ENCODE results near the gene IL1RAP. TPM values are rescaled to one million over a fixed set of nuclear protein-coding genes. Genes with fewer than 3 reads are reported as not detected.

The IL1RAP gene
- total and polyA plus RNA-seq, 9 of the 15 experiments (the other 6 are each of a cell fraction or from before 2014, with no cell fraction given) = 0.23 to 1.8 (median 0.88) TPM

GRCh38 chr3:190524942-190525341 is 11.1 kb downstream of the IL1RAP start:
- DNase-seq (ENCODE audit: extremely low read depth in 1 of 4, low spot score in 3 of 4) = no peak
- H2AFZ ChIP-seq (ENCODE audit: low read depth, low read length) = no peak overlapping the region
- no peak for FAIRE-seq
- 7% methylated on average over 1 of the region's 1 CpG for WGBS (ENCODE audit: insufficient coverage, low coverage, missing lambda C conversion rate)
- H4K20me1 ChIP-seq (replicated peaks; ENCODE audit: control insufficient read depth, insufficient read depth, low read length) = no peaks in the 10 kb centered on the region
- ChIA-PET CTCF (ENCODE audit: low intra/inter-chr PET ratio) (no interaction called here), POLR2A (no interaction called here)
- no peaks in the 10 kb centered on the region for H3K9me1 ChIP-seq (ENCODE audit: control insufficient read depth, insufficient read depth, low read length)
- no peaks in the 10 kb centered on the region for H3K4me1 ChIP-seq (replicated peaks in 1 of 2; ENCODE audit: control insufficient read depth in 2 of 2, insufficient read depth in 2 of 2, low read length in 2 of 2)
- in situ Hi-C loops (cut with MboI) = no loop called here
- H3K36me3 ChIP-seq (ENCODE audit: control insufficient read depth, insufficient read depth, low read length) = no peaks in the 10 kb centered on the region
- no TSS peak for BruUV-seq (replicated peaks)
- H3K4me2 ChIP-seq (ENCODE audit: insufficient read depth, low read length) = no peak overlapping the region
- no peaks in the 10 kb centered on the region; the same call in 1 of the 2 replicates for H3K9me3 ChIP-seq (replicated peaks; ENCODE audit: control insufficient read depth, insufficient read depth, low read depth, low read length)
- no peaks in the 10 kb centered on the region for H3K27me3 ChIP-seq (ENCODE audit: control insufficient read depth in 2 of 2, insufficient read depth in 2 of 2, low read length in 2 of 2)
- no peak overlapping the region for H3K27ac ChIP-seq (ENCODE audit: extremely low read depth, low read depth, low read length)
- ATAC-seq = no peak
- H3K9ac ChIP-seq (ENCODE audit: insufficient read depth in 1 of 2, low read depth in 2 of 2, low read length in 2 of 2) = no peak overlapping the region
- H3K4me3 ChIP-seq = no peak overlapping the region
- no peaks in the 10 kb centered on the region for H3K79me2 ChIP-seq (ENCODE audit: control insufficient read depth, insufficient read depth, low read length)
- TF ChIP-seq SPI1 (IDR thresholded peaks at IDR 0.05; ENCODE audit: borderline replicate concordance, low read depth, low read length) (no peak), ZNF655 (CRISPR knock-in tag; IDR thresholded peaks at IDR 0.05) (no peak), UBTF (IDR thresholded peaks at IDR 0.05; ENCODE audit: borderline replicate concordance in 1 of 2, low read depth in 2 of 2, low read length in 2 of 2) (no peak), ARID3A (IDR thresholded peaks at IDR 0.05; ENCODE audit: borderline replicate concordance, low read depth, low read length) (no peak), L3MBTL2 (IDR thresholded peaks at IDR 0.05) (no peak), ELF4 (CRISPR knock-in tag; IDR thresholded peaks at IDR 0.05) (no peak), RFX1 (IDR thresholded peaks at IDR 0.05) (no peak), NBN (IDR thresholded peaks at IDR 0.05; ENCODE audit: low read depth) (no peak), TCF3 (CRISPR knock-in tag; IDR thresholded peaks at IDR 0.05) (no peak), ZNF3 (CRISPR knock-in tag; IDR thresholded peaks at IDR 0.05) (no peak)
- TF ChIP-seq, protein P1, sequence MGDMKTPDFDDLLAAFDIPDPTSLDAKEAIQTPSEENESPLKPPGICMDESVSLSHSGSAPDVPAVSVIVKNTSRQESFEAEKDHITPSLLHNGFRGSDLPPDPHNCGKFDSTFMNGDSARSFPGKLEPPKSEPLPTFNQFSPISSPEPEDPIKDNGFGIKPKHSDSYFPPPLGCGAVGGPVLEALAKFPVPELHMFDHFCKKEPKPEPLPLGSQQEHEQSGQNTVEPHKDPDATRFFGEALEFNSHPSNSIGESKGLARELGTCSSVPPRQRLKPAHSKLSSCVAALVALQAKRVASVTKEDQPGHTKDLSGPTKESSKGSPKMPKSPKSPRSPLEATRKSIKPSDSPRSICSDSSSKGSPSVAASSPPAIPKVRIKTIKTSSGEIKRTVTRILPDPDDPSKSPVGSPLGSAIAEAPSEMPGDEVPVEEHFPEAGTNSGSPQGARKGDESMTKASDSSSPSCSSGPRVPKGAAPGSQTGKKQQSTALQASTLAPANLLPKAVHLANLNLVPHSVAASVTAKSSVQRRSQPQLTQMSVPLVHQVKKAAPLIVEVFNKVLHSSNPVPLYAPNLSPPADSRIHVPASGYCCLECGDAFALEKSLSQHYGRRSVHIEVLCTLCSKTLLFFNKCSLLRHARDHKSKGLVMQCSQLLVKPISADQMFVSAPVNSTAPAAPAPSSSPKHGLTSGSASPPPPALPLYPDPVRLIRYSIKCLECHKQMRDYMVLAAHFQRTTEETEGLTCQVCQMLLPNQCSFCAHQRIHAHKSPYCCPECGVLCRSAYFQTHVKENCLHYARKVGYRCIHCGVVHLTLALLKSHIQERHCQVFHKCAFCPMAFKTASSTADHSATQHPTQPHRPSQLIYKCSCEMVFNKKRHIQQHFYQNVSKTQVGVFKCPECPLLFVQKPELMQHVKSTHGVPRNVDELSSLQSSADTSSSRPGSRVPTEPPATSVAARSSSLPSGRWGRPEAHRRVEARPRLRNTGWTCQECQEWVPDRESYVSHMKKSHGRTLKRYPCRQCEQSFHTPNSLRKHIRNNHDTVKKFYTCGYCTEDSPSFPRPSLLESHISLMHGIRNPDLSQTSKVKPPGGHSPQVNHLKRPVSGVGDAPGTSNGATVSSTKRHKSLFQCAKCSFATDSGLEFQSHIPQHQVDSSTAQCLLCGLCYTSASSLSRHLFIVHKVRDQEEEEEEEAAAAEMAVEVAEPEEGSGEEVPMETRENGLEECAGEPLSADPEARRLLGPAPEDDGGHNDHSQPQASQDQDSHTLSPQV (IDR thresholded peaks at IDR 0.05) = no peak
- intact Hi-C loops (cut with micrococcal nuclease) = no loop called here
